Osteoblast (primary cell): ENCODE data around the gene NMRK2. TPM values are rescaled to one million over a fixed set of nuclear protein-coding genes. Genes with fewer than 3 reads are reported as not detected.
"Not testable (repeated sequence)": the region's sequence is repeated elsewhere in the genome, so short reads cannot be mapped to it uniquely, and the experiment has no call there.

ENCODE experiments used
- DNase-seq: peaks from one replicate; pipeline ENCODE4 v3.0.0; 2011; ENCODE audit warnings: low spot score, mixed read lengths; ENCODE audit not compliant: insufficient read length; ENCODE audit errors: missing footprints
- H2AFZ ChIP-seq: 2 replicates; pipeline ENCODE4 v1.6.0; 2011; ENCODE audit warnings: mild to moderate bottlenecking, low read length
- H3K27ac ChIP-seq: 2 replicates; pipeline ENCODE4 v1.5.1; 2011; ENCODE audit warnings: mild to moderate bottlenecking, low read depth, low read length, moderate library complexity
- H3K27me3 ChIP-seq: 2 replicates; pipeline ENCODE4 v1.6.0; 2012; ENCODE audit warnings: mild to moderate bottlenecking, control low read depth, inconsistent platforms, low read length, moderate library complexity; ENCODE audit not compliant: insufficient read depth
- H3K36me3 ChIP-seq: 2 replicates; pipeline ENCODE4 v1.5.1; 2011; ENCODE audit warnings: mild to moderate bottlenecking, low read length, control low read depth, moderate library complexity; ENCODE audit not compliant: insufficient read depth
- H3K4me1 ChIP-seq: 2 replicates; pipeline ENCODE4 v1.5.1; 2011; ENCODE audit warnings: mild to moderate bottlenecking, low read length, control low read depth, moderate library complexity; ENCODE audit not compliant: insufficient read depth
- H3K4me2 ChIP-seq: 2 replicates; pipeline ENCODE4 v1.6.0; 2011; ENCODE audit warnings: mild to moderate bottlenecking, low read length; ENCODE audit not compliant: insufficient read depth
- H3K4me3 ChIP-seq: fragments of 200-600 bp; sonication (generic); 3 replicates; pipeline ENCODE4 v1.5.1; 2012; ENCODE audit warnings: mild to moderate bottlenecking, low read length, inconsistent platforms; ENCODE audit not compliant: insufficient read depth
- H3K79me2 ChIP-seq: 2 replicates; pipeline ENCODE4 v1.6.0; 2012; ENCODE audit warnings: mild to moderate bottlenecking, low read length, control low read depth, inconsistent platforms; ENCODE audit not compliant: insufficient read depth
- H3K9me3 ChIP-seq: 2 replicates; pipeline ENCODE4 v1.5.1; 2011; ENCODE audit warnings: low read depth, low read length, control low read depth
- H4K20me1 ChIP-seq: 2 replicates; pipeline ENCODE4 v1.6.0; 2012; ENCODE audit warnings: mild to moderate bottlenecking, low read length, control low read depth; ENCODE audit not compliant: insufficient read depth
- CTCF ChIP-seq: IDR thresholded peaks from 2 replicates; pipeline ENCODE4 v1.5.1; 2011; ENCODE audit warnings: mild to moderate bottlenecking, low read depth, low read length, moderate library complexity; ENCODE audit errors: extremely low read depth
- total RNA-seq: library from RNA; depleted of rRNA; stranded (reverse); fragments of >200 nt; gene quantifications from 2 replicates; pipeline ENCODE4 v1.2.3, GENCODE V29; 2012

Gene NMRK2
- total RNA-seq, 1 donor = not detected

DNA sequence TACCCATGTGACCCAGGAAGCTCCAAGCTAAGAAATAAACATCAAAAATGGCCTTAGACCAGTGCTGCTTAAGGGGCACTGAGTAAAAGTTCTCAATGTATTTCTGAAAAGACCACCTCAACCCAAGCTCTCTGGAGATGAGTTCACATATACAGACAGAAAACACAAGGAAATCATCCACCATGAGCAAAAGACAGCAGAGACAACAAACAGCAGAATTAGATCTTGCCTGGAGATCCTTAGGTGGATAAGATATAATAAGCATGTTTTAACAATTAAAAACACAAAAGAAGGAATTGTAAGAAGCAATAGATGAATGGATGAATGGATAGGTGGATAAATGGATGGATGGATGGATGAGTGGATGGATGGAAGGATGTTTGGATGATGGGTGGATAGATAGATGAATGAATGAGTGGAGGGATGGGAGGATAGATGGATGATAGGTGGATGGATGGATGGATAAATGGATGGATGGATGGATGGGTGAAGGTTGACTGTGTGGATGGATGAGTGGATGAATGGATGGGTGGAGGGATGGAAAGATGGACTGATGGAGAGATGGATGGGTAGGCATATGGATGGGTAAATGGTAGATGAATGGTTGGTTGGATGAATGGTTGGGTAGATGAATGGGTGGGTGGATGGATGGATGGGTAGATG lies 9.6 kb upstream of the NMRK2 start:
- Histone ChIP-seq H3K4me3 (no peak overlapping the region), H3K4me2 (no peak overlapping the region), H3K36me3 (no peaks in the 10 kb centered on the region), H2AFZ (no peak overlapping the region), H3K79me2 (no peaks in the 10 kb centered on the region), H3K27me3 (no peaks in the 10 kb centered on the region), H3K9me3 (peaks cover 2% of the 10 kb centered on the region), H3K27ac (no peak overlapping the region), H3K4me1 (no peaks in the 10 kb centered on the region), H4K20me1 (no peaks in the 10 kb centered on the region)
- peak; percentile 30 for DNase-seq
- TF ChIP-seq CTCF = no peak

DNA sequence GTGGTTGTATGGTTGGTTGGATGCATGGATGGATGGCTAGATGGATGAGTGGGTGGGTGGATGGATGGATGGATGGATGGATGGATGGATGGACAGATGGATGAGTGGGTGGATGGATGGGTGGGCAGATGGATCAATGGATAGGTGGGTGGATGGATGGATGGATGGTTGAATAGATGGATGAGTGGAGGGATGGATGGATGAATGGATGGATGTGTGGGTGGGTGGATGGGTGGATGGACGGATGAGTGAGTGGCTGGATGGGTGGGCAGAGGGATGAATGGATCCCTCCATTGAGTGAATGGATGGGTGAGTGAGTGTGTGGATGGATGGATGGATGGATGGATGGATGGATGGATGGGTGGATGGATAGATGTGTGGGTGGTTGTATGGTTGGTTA lies 9.0 kb upstream of the NMRK2 start:
- H3K79me2 ChIP-seq = no peaks in the 10 kb centered on the region
- H4K20me1 ChIP-seq = no peaks in the 10 kb centered on the region
- H3K4me2 ChIP-seq = no peak overlapping the region
- H3K27ac ChIP-seq = no peak overlapping the region
- H2AFZ ChIP-seq = no peak overlapping the region
- no peak for TF ChIP-seq CTCF
- H3K36me3 ChIP-seq = no peaks in the 10 kb centered on the region
- DNase-seq = peak; percentile 9
- H3K4me3 ChIP-seq = no peak overlapping the region
- no peaks in the 10 kb centered on the region for H3K4me1 ChIP-seq
- peaks cover 2% of the 10 kb centered on the region for H3K9me3 ChIP-seq
- H3K27me3 ChIP-seq = no peaks in the 10 kb centered on the region

GRCh38 chr19:3931041-3931440 lies 1.8 kb upstream of the NMRK2 start:
- Histone ChIP-seq H4K20me1 (no peaks in the 10 kb centered on the region), H3K27me3 (peaks cover 26% of the 10 kb centered on the region), H3K4me2 (no peak overlapping the region), H3K79me2 (no peaks in the 10 kb centered on the region), H3K4me3 (no peak overlapping the region), H3K4me1 (no peaks in the 10 kb centered on the region), H2AFZ (no peak overlapping the region), H3K36me3 (no peaks in the 10 kb centered on the region), H3K27ac (no peak overlapping the region), H3K9me3 (no peaks in the 10 kb centered on the region)
- TF ChIP-seq CTCF = no peak
- peak; percentile 55 for DNase-seq

- H3K79me2 ChIP-seq = no peaks in the 10 kb centered on the region
- H3K4me3 ChIP-seq = no peak overlapping the region
- H3K36me3 ChIP-seq = no peaks in the 10 kb centered on the region
Measured at GRCh38 chr19:3936506-3937442, 3.9 kb downstream of the NMRK2 start.

GRCh38 chr19:3938300-3938950 lies 5.6 kb downstream of the NMRK2 start:
- peaks cover 13% of the 10 kb centered on the region for H3K27me3 ChIP-seq
- H4K20me1 ChIP-seq, DNase-seq: not testable (repeated sequence)

More at GRCh38 chr19:3936506-3937442, 3.9 kb downstream of the NMRK2 start:
- H4K20me1 ChIP-seq = no peaks in the 10 kb centered on the region
- no peak overlapping the region for H2AFZ ChIP-seq
- TF ChIP-seq CTCF = no peak
- peaks cover 20% of the 10 kb centered on the region for H3K27me3 ChIP-seq
- no peak overlapping the region for H3K27ac ChIP-seq
- H3K4me2 ChIP-seq = no peak overlapping the region
- H3K9me3 ChIP-seq = no peaks in the 10 kb centered on the region
- DNase-seq = no peak
- H3K4me1 ChIP-seq = no peaks in the 10 kb centered on the region

More at GRCh38 chr19:3938300-3938950, 5.6 kb downstream of the NMRK2 start:
- not testable (repeated sequence) for H3K79me2 ChIP-seq, H3K4me3 ChIP-seq, H3K27ac ChIP-seq, H3K9me3 ChIP-seq, H2AFZ ChIP-seq, H3K4me2 ChIP-seq, H3K4me1 ChIP-seq, H3K36me3 ChIP-seq
